ENCODE data around the gene GSTM3. TPM values are rescaled to one million over a fixed set of nuclear protein-coding genes. Genes with fewer than 3 reads are reported as not detected.

Gene GSTM3
- 67.9 and 73.7 TPM in 2 replicates for total RNA-seq (2022)
- Bru-seq, nascent RNA, result percentile 62 among the genes with signal in this experiment
- percentile 80 among the genes with signal in this experiment for BruChase-seq, experiment 1, labeled RNA remaining after a 6-hour chase
- percentile 71 among the genes with signal in this experiment for BruChase-seq, experiment 2, labeled RNA remaining after a 2-hour chase
- long read RNA-seq, full-length matches to known transcripts, result 114 of 128 reads
- long read RNA-seq, partial matches to known transcripts, result 5 of 128 reads
- long read RNA-seq, other reads (novel, unspliced or antisense), result 9 of 128 reads

DNA sequence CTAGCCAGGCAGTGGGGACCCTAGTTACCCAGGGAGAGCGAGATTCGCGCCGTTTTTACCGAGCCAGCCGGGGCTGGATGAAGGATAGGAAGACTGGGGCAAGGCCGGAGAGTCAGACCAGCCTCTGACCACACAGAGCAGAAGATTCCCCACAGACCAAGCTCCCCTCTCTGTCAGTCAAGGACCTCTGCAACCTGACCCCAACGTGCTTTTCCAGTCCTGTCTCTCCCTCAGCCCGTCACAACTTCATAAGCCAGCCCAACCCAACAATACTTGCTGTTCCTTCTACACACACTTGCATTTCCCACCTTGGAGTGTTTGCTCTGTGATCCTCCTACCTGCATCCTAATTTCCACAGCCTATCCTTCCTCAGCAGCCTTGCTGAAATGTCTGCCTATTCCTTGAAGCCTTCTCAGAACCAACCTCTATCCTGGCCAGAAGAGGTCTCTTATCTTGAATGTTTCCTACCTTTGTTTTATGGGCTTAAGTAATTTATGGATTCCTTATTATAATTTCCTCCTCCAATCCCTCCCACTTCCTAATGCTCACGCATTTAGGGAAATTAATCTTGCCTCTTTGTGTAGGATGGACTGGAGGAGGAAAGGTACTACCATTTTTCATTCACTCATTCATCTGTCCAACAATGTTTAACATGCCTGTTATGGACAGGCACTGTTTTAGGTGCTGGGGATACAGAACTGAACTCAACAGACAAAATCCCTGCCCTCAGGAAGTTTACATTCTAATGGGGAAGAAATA lies at the start of gene GSTM3:
TSS of gene GSTM3 (minus strand) at position 424 of the 759 bp plus-strand sequence. CDS start 751 bp downstream, outside the sequence.
- BruUV-seq (replicated peaks), result no TSS peak
- TF ChIP-seq, protein P1, sequence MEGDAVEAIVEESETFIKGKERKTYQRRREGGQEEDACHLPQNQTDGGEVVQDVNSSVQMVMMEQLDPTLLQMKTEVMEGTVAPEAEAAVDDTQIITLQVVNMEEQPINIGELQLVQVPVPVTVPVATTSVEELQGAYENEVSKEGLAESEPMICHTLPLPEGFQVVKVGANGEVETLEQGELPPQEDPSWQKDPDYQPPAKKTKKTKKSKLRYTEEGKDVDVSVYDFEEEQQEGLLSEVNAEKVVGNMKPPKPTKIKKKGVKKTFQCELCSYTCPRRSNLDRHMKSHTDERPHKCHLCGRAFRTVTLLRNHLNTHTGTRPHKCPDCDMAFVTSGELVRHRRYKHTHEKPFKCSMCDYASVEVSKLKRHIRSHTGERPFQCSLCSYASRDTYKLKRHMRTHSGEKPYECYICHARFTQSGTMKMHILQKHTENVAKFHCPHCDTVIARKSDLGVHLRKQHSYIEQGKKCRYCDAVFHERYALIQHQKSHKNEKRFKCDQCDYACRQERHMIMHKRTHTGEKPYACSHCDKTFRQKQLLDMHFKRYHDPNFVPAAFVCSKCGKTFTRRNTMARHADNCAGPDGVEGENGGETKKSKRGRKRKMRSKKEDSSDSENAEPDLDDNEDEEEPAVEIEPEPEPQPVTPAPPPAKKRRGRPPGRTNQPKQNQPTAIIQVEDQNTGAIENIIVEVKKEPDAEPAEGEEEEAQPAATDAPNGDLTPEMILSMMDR (IDR thresholded peaks at IDR 0.05; ENCODE audit: unreplicated experiment), result no peak

DNA sequence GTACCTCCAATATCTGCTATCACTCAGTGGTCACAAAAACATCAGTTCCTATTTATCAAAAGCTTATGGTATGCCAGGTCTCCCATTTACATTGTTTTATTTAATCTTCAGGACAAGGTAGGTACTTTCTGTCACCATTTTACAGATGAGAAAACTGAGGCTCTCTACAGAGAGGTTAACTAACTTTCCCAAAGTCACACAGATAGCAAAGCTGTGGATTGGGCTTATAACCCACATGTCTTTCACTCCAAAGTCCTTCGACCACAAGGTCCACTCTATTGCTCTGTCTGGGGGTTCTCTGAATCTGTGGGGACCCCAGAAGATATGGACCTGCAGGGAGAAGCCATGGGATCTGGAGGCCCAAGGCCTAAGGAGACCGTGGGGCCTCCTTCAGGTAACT lies 49.5 kb upstream of the GSTM3 start:
- Mint-ChIP-seq H3K27ac (ENCODE audit: unreplicated experiment) (no peak overlapping the region), H3K9me3 (ENCODE audit: low read depth, unreplicated experiment) (no peaks in the 10 kb centered on the region), H3K36me3 (ENCODE audit: insufficient read depth, unreplicated experiment) (no peaks in the 10 kb centered on the region), H3K27me3 (ENCODE audit: unreplicated experiment) (no peaks in the 10 kb centered on the region), H3K4me1 (ENCODE audit: low read depth, unreplicated experiment) (peaks cover 51% of the 10 kb centered on the region), H3K4me3 (ENCODE audit: low read depth, unreplicated experiment) (no peak overlapping the region)
- DNase-seq, result no peak
- intact Hi-C loops (cut with micrococcal nuclease; ENCODE audit: unreplicated experiment), result no loop called here
- TF ChIP-seq, protein P1 (IDR thresholded peaks at IDR 0.05; ENCODE audit: unreplicated experiment), result no peak
- no TSS peak for BruUV-seq (replicated peaks)
- CTCF ChIA-PET, result interaction anchor here (1.0 kb wide), 1 partner anchor 194 kb away, joined by 3 read pairs; the partner anchor contains the start of gene AHCYL1

More for the DNA sequence above, at the start of gene GSTM3:
- peaks cover 28% of the 10 kb centered on the region for H3K36me3 Mint-ChIP-seq (ENCODE audit: insufficient read depth, unreplicated experiment)
- peaks cover 10% of the 10 kb centered on the region for H3K4me1 Mint-ChIP-seq (ENCODE audit: low read depth, unreplicated experiment)
- CTCF ChIA-PET, result interaction anchor here (1.0 kb wide), 1 partner anchor 23 kb away, joined by 3 read pairs; no protein-coding TSS in a partner anchor
- no peaks in the 10 kb centered on the region for H3K27me3 Mint-ChIP-seq (ENCODE audit: unreplicated experiment)
- H3K4me3 Mint-ChIP-seq (ENCODE audit: low read depth, unreplicated experiment), result peak within 1 kb of the TSS; percentile 62
- H3K9me3 Mint-ChIP-seq (ENCODE audit: low read depth, unreplicated experiment), result no peaks in the 10 kb centered on the region
- peak within 1 kb of the TSS; percentile 28 for H3K27ac Mint-ChIP-seq (ENCODE audit: unreplicated experiment)
- intact Hi-C loops (cut with micrococcal nuclease; ENCODE audit: unreplicated experiment), result no loop called here
- no peak for DNase-seq

DNA sequence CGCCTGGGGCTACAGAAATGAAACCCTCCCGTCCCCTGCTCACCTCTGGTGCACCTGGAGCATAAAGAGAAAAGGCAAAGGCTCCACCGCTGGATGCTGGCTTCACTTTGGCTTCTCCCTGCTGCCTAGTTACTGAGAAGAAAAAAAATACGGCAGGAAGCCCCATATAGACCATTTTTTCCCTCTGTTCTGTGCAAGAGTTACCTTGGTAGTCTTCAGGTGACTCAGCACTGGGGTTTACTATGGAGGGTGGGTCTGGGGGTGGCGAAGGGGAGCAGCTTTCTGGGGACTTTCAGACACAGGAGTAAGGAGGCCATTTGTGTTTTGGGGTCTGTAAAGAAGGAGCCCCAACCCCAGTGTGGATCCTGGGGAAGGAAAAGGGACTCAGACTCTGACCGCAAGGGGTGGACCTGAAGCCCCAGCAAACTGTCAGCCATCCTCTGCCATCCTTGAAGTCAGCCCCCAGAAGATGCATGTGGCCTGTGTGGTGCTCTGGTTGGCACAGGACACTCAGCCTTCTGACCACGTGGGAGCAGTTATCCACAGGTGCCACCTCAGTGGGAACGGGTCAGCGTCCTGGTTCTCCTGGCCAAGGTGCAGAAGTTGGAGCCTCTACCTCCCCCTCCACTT lies 48.8 kb upstream of the GSTM3 start:
- TF ChIP-seq, protein P1 (IDR thresholded peaks at IDR 0.05; ENCODE audit: unreplicated experiment), result no peak
- H3K4me3 Mint-ChIP-seq (ENCODE audit: low read depth, unreplicated experiment), result no peak overlapping the region
- H3K9me3 Mint-ChIP-seq (ENCODE audit: low read depth, unreplicated experiment), result no peaks in the 10 kb centered on the region
- intact Hi-C loops (cut with micrococcal nuclease; ENCODE audit: unreplicated experiment), result loop anchor here (10.0 kb wide), 1 partner anchor 125 kb away; the partner anchor contains the start of gene CSF1
- CTCF ChIA-PET, result interaction anchor here (1.4 kb wide), 1 partner anchor 195 kb away, joined by 4 read pairs; the partner anchor contains the start of gene AHCYL1
- BruUV-seq (replicated peaks), result no TSS peak
- no peaks in the 10 kb centered on the region for H3K36me3 Mint-ChIP-seq (ENCODE audit: insufficient read depth, unreplicated experiment)
- no peak overlapping the region for H3K27ac Mint-ChIP-seq (ENCODE audit: unreplicated experiment)
- peaks cover 56% of the 10 kb centered on the region for H3K4me1 Mint-ChIP-seq (ENCODE audit: low read depth, unreplicated experiment)
- H3K27me3 Mint-ChIP-seq (ENCODE audit: unreplicated experiment), result no peaks in the 10 kb centered on the region
- DNase-seq, result no peak

All from Calu3 (cell line).